Ovary (tissue), 3 donors: Measurements from ENCODE around the gene AFAP1L2.

Source experiments
- EP300 ChIP-seq: sonication (generic); formaldehyde crosslinking; IDR thresholded peaks from one replicate; pipeline ENCODE4 v1.6.1; 2017; ENCODE audit warnings: antibody characterized with exemption
- POLR2A ChIP-seq: fragments of 450-650 bp; IDR thresholded peaks from one replicate; pipeline ENCODE4 v1.6.1; 2017; ENCODE audit warnings: antibody characterized with exemption, mild to moderate bottlenecking, moderate library complexity
- TF ChIP-seq, protein P1 (sequence below), 3 donors: fragments of 450-650 bp in 2 of 3; fragments of 200-600 bp in 1 of 3; IDR thresholded peaks; one replicate each; pipeline versions ENCODE4 v1.5.1 to v1.8.0; 2016 to 2022; ENCODE audit warnings: antibody characterized with exemption in 3 of 3, mild to moderate bottlenecking in 1 of 3
- donor health status: DM: no; HTN: no; CAD: no.

DNA sequence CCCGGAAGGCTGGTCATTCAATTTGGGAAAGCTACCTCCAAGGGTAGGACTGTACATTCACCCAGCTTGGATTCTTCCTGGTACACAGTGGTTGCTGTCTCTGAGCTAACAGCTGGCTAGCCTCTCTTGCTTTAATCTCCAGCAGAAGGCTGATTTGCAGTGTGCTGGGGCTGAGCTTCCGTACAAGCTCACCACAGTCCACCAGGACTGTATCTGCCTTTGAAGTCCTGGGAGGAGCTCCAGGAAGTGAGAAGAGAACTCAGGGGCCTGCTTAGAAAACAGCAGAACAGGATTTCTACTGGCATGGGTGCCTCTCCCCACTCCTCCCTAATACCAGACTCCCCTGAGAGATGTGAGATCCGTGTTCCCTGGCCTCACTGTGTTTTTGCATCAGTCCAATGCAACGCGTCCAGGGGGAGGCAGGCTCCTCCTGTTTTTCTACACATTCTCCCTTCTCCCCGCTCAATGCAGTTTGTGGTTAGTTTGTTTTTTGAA, 6.6 kb downstream of the AFAP1L2 start:
- TF ChIP-seq, protein P1, sequence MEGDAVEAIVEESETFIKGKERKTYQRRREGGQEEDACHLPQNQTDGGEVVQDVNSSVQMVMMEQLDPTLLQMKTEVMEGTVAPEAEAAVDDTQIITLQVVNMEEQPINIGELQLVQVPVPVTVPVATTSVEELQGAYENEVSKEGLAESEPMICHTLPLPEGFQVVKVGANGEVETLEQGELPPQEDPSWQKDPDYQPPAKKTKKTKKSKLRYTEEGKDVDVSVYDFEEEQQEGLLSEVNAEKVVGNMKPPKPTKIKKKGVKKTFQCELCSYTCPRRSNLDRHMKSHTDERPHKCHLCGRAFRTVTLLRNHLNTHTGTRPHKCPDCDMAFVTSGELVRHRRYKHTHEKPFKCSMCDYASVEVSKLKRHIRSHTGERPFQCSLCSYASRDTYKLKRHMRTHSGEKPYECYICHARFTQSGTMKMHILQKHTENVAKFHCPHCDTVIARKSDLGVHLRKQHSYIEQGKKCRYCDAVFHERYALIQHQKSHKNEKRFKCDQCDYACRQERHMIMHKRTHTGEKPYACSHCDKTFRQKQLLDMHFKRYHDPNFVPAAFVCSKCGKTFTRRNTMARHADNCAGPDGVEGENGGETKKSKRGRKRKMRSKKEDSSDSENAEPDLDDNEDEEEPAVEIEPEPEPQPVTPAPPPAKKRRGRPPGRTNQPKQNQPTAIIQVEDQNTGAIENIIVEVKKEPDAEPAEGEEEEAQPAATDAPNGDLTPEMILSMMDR (IDR thresholded peaks at IDR 0.05) = no peak
- no peak for TF ChIP-seq EP300
- TF ChIP-seq POLR2A = no peak
